Skeletal muscle tissue (tissue), 4 donors: Measurements from ENCODE around the gene PRRT1. TPM values are rescaled to one million over a fixed set of nuclear protein-coding genes. Genes with fewer than 3 reads are reported as not detected.
"Not testable (repeated sequence)": the region's sequence is repeated elsewhere in the genome, so short reads cannot be mapped to it uniquely, and the experiment has no call there.

Source experiments
- H3K27ac ChIP-seq: one replicate; pipeline ENCODE4 v1.7.0; 2013; ENCODE audit warnings: mild to moderate bottlenecking, low read depth, low read length, inconsistent platforms
- H3K27me3 ChIP-seq, 3 donors: one replicate each; pipeline ENCODE4 v1.7.0; 2013; ENCODE audit warnings: low read length in 3 of 3; ENCODE audit not compliant: control insufficient read depth in 3 of 3, insufficient read depth in 3 of 3
- H3K36me3 ChIP-seq, 3 donors: one replicate each; pipeline ENCODE4 v1.7.0; 2013; ENCODE audit warnings: low read length in 3 of 3; ENCODE audit not compliant: control insufficient read depth in 3 of 3, insufficient read depth in 3 of 3
- H3K4me1 ChIP-seq, 3 donors: one replicate each; pipeline ENCODE4 v1.7.0; 2013; ENCODE audit warnings: low read length in 3 of 3, mild to moderate bottlenecking in 3 of 3; ENCODE audit not compliant: control insufficient read depth in 3 of 3, insufficient read depth in 3 of 3
- H3K4me3 ChIP-seq, 3 donors: one replicate each; pipeline ENCODE4 v1.7.0; 2013; ENCODE audit warnings: low read length in 3 of 3
- H3K9ac ChIP-seq, 3 donors: one replicate each; pipeline ENCODE4 v1.7.0; 2013; ENCODE audit warnings: low read length in 3 of 3, mild to moderate bottlenecking in 3 of 3, moderate library complexity in 2 of 3, low read depth in 1 of 3
- H3K9me3 ChIP-seq, 3 donors: one replicate each; pipeline ENCODE4 v1.7.0; 2013; ENCODE audit warnings: low read length in 3 of 3; ENCODE audit not compliant: control insufficient read depth in 3 of 3
- total RNA-seq: library from RNA; depleted of rRNA; stranded (reverse); fragments of >200 nt; gene quantifications from one replicate; pipeline ENCODE4 v1.2.3, GENCODE V29; 2014
- donor health status: Osteomylitis.

Gene PRRT1
- total RNA-seq, 1 donor from 2014 or later, result not detected

DNA sequence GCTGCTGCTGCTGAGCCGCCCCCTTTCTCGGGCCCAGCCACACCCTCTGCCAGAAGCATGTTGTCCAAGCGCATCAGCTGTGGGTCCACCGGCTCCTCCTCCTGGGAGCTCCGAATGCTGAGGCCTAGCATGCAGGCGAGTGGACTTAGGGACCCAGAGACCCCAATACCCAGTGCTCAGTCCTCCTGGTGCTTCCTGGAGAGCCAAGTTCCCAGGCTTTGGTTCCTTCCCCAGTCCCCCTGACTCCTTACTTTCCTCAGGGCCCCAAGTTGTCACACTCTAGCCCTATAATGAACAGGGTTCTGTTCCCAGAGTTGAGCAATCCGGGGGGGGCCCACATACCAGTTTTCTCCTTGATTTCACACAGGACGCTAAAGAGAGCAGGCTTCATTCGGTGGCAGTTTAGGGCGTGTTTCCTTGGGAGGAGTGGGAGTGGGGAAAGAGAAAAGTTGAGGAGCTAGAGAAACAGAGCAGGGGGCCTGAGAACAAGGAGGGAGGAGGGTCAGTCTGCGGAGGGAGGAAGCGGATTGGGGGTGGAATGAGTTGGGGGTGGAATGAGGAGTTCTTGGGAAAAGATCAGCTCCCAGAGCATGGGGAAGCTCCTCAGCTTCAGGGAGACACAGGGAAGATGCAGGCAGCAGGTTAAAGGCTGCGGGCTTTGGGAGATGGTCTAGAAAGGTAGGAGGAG, 36.8 kb upstream of the PRRT1 start:
- no peaks in the 10 kb centered on the region for H3K9me3 ChIP-seq

DNA sequence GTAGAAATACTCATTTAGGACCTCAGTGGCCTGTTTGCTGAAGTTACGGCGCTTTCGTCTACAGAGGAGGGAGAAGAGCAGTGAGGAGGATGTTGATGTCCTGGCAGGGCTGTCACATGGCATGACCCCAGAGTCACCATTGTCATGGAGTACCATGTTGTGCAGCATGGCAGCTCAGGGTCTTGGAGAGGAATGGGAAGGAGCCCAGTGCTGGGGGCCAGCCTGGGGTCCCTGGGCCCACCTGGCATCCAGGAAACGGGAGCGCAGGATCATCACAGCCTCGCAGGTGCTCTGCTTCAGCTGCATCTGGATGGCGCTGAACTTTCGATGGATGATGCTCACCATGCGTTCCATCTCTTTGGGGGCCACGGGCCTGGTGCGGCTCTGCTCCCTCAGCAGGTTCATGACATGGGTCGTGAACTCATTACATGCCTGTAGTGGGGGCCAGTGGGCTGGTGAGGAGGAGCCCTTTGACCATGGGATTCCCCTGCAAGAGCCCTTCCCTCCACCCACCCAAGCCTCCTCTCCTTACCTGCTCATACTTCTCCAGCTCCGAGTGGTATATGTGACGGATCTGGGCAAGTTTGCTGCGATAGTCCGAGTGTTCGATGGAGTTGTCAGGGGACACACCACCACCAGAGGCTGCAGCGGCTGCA, 36.1 kb upstream of the PRRT1 start:
- H3K27ac ChIP-seq, result peak overlapping the region; percentile 97
- peak overlapping the region in 2 of 3 donors; percentile 54 to 78 for H3K4me3 ChIP-seq
- H3K9ac ChIP-seq, result peak overlapping the region in 2 of 3 donors; percentile 88 to 91
- peaks cover 39 to 65% (median 59%) of the 10 kb centered on the region in 3 donors for H3K4me1 ChIP-seq
- H3K9me3 ChIP-seq, H3K27me3 ChIP-seq: not testable (repeated sequence)
- peaks cover 15 to 24% (median 21%) of the 10 kb centered on the region in 3 donors for H3K36me3 ChIP-seq

More for the DNA sequence above, 36.8 kb upstream of the PRRT1 start:
- peaks cover 15 to 23% (median 16%) of the 10 kb centered on the region in 3 donors for H3K36me3 ChIP-seq
- peaks cover 35 to 60% (median 58%) of the 10 kb centered on the region in 3 donors for H3K4me1 ChIP-seq
- peak overlapping the region; percentile 86 to 91 (median 88) for H3K9ac ChIP-seq
- H3K4me3 ChIP-seq, result peak overlapping the region; percentile 54 to 78 (median 70)
- peak overlapping the region; percentile 97 for H3K27ac ChIP-seq
- no peaks in the 10 kb centered on the region for H3K27me3 ChIP-seq

DNA sequence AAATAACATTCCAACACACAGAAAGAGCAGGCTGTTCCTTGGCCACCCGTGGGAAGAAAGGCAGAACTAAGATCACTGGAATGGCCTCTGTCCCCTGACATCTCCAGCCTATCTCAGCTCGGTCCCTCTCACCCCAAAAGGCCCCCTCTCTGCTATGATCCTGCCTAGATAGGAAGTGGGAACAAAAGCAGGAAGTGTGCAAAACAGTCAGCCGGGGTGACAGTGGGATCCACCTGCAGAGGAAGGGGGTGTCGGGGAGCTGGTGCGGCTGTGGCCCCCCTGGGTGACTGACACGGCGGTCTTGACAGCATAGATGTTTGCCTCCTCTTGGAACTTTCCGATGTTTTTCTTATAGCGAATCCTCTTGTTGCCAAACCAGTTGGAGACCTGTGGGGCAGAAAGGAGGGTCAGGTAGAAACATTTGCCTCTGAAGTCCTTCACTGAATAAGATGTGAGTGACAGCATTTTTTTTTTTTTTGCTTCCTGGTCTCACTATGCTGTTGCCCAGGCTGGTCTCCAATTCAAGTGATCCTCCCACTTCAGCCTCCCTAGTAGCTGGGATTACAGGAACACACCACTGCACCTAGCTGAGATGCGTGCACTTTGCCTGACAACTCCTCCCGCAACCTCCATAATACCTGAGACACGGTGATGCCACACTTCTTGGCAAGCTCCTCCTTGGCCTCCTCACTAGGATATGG, 35.4 kb upstream of the PRRT1 start:
- Histone ChIP-seq H3K9ac (no peak overlapping the region), H3K36me3 (peaks cover 19 to 29% (median 23%) of the 10 kb centered on the region in 3 donors), H3K27ac (no peak overlapping the region), H3K4me1 (peaks cover 44 to 68% (median 64%) of the 10 kb centered on the region in 3 donors), H3K9me3 (no peaks in the 10 kb centered on the region), H3K27me3 (no peaks in the 10 kb centered on the region), H3K4me3 (no peak overlapping the region)

DNA sequence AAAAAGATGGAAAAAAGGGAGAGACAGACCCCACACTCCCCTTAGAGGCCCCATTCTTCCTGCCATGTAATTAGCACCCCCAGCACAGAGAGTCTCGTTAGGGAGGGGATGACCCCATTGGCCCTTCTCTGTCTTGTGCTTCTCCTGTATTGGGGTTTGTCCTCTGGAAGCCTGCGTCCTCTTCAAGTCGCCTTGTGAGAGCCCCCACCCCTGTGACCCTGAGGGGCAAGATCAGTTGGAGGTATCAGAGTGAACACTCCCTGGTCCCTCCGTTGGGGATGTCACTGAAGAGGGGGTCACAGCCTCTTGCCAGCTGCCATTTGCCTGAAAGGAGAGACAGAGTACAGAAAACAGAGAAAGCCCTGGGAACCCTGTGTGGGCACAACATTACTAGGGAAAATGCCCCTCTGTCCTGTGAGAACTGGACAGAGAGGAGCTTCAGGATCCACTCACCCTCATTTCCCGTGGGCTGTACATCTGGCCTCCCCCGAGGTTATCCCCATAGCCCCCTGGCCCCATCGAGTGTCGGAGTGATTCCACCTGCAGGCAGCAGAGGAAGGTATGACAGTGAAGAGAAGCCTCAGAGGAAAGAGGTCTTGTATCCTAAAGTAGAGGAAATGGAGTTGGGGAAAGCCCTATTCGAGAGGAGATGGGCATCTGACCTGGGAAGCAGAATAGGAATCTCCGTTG, 34.6 kb upstream of the PRRT1 start:
- not testable (repeated sequence) for H3K27me3 ChIP-seq, H3K9me3 ChIP-seq, H3K4me3 ChIP-seq
- Histone ChIP-seq H3K4me1 (peaks cover 48 to 69% (median 63%) of the 10 kb centered on the region in 3 donors), H3K27ac (peak overlapping the region; percentile 73), H3K36me3 (peaks cover 23 to 30% (median 28%) of the 10 kb centered on the region in 3 donors), H3K9ac (peak overlapping the region; percentile 45 to 53 (median 47))

DNA sequence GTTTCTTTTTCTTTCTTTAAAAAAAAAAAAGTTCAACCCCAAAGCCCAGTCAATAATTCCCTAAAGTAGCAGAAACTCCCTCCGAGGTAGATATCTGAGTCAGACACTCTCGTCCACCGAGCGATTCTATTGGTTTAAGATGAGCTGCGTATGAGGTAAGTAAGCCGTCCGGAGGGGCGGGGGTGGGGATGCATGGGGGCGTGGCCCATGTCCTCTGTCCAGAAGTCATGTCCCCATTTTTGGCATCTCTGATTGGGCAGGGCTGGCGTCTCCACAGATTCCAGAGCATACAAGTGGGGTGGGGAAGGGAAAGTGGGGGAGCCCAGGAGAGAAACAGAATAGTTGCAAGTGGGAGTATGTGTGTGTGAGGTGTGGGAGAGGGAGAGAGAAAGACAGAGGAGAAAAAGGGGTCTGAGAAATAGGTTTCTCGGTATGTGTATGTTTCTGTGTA, 34.0 kb upstream of the PRRT1 start:
- H3K27me3 ChIP-seq, H3K4me3 ChIP-seq, H3K9me3 ChIP-seq: not testable (repeated sequence)
- peak overlapping the region; percentile 45 to 53 (median 47) for H3K9ac ChIP-seq
- peak overlapping the region; percentile 73 for H3K27ac ChIP-seq
- H3K36me3 ChIP-seq, result peaks cover 27 to 36% (median 33%) of the 10 kb centered on the region in 3 donors
- peaks cover 47 to 64% (median 61%) of the 10 kb centered on the region in 3 donors for H3K4me1 ChIP-seq

DNA sequence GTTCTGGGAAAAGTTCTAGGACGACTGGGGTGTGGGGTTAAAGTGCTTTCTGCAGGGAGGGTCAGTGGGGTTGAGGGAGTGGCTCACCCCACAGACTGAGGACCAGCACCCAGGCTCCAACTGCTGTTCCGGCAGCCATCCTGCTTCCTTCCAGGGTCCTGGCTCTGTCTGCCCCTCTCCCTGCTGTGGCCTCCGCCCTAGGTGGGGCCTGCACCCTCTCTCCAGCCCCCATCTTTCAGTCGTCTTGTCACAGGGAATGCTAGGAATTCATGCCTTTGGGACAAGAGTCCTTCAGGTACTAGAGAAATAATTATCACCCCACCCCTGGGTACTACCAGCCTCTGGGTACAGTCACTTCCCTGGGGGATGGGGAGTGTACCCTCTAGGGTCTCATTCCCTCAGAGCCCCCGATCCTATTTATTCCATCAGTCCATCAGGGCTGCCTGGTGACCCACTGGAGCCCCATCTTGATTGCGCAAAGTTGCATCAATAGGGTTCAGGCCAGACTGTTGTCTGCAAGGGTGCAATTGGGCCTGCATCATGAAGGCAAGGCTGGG, 32.4 kb upstream of the PRRT1 start, which contains the start of gene AGER:
Gene AGER, minus strand, starts transcription at position 170 of the 557 bp plus-strand sequence. Its CDS starts 31 bp downstream, at position 139.
- peak within 1 kb of the TSS in 1 of 3 donors; percentile 54 for H3K9ac ChIP-seq
- H3K27me3 ChIP-seq, result no peaks in the 10 kb centered on the region
- H3K27ac ChIP-seq, result peak within 1 kb of the TSS; percentile 73
- H3K36me3 ChIP-seq, result peaks cover 39 to 47% (median 41%) of the 10 kb centered on the region in 3 donors
- no peak within 1 kb of the TSS for H3K4me3 ChIP-seq
- no peaks in the 10 kb centered on the region for H3K9me3 ChIP-seq
- peaks cover 55 to 65% (median 62%) of the 10 kb centered on the region in 3 donors for H3K4me1 ChIP-seq

DNA sequence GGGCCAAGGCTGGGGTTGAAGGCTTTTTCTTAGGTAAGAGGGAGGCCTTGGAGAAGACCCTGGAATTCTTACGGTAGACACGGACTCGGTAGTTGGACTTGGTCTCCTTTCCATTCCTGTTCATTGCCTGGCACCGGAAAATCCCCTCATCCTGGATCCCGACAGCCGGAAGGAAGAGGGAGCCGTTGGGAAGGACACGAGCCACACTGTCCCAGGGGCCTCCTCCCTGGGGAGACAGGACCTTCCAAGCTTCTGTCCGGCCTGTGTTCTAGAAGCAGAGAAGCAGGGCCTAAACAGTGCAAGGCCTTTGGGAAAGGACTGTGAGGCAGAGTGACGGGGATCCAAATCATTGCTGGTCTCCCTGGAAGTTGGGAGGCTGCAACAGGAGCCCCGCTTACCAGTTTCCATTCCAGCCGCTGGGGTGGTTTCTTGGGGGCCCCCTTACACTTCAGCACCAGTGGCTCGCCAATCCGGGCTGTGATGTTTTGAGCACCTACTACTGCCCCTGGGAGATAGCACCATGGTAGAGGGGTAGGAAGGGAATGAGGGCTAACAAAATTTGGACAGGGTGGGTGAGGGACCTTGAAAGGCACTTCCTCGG, 31.8 kb upstream of the PRRT1 start:
- Histone ChIP-seq H3K27me3 (no peaks in the 10 kb centered on the region), H3K36me3 (peaks cover 39 to 47% (median 41%) of the 10 kb centered on the region in 3 donors), H3K9me3 (no peaks in the 10 kb centered on the region), H3K4me1 (peaks cover 55 to 65% (median 61%) of the 10 kb centered on the region in 3 donors), H3K9ac (peak overlapping the region in 1 of 3 donors; percentile 54), H3K4me3 (no peak overlapping the region), H3K27ac (peak overlapping the region; percentile 26)

DNA sequence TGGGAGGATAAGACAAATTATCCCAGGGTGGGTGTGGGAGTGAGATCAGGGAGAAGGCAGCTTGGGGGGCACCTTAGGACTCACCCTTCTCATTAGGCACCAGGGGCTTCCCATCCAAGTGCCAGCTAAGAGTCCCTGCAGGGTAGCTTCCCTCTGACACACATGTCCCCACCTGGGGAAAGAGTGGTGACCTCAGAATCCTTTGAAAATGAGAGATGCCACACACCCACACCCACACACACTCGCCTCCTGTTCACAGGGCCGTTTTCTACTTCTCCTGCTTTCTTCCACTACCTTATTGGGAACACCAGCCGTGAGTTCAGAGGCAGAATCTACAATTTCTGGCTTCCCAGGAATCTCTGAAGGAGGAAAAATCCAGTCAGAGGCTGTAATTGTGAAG, 31.3 kb upstream of the PRRT1 start:
- no peaks in the 10 kb centered on the region for H3K9me3 ChIP-seq
- H3K4me1 ChIP-seq, result peaks cover 50 to 60% (median 56%) of the 10 kb centered on the region in 3 donors
- no peak overlapping the region for H3K4me3 ChIP-seq
- H3K27ac ChIP-seq, result peak overlapping the region; percentile 26
- peak overlapping the region in 2 of 3 donors; percentile 40 to 54 for H3K9ac ChIP-seq
- peaks cover 39 to 47% (median 41%) of the 10 kb centered on the region in 3 donors for H3K36me3 ChIP-seq
- no peaks in the 10 kb centered on the region for H3K27me3 ChIP-seq

DNA sequence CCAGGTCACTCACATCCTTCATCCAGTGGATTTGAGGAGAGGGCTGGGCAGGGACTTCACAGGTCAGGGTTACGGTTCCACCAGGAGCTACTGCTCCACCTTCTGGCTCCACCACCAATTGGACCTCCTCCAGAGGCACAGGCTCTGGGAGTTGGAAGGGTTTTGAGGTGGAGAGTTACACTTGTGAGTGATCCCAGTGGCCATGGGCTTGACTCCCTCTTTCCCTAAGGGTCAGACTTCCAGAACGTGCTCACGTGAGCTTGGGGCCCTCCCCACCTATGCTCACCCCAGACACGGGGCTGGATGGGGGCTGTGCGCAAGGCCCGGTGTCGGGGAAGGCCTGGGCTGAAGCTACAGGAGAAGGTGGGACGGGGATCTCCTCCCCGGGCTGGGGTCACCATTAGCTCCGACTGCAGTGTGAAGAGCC, 30.8 kb upstream of the PRRT1 start:
- Histone ChIP-seq H3K27ac (no peak overlapping the region), H3K4me1 (peaks cover 46 to 57% (median 53%) of the 10 kb centered on the region in 3 donors), H3K9me3 (no peaks in the 10 kb centered on the region), H3K36me3 (peaks cover 36 to 44% (median 37%) of the 10 kb centered on the region in 3 donors), H3K27me3 (no peaks in the 10 kb centered on the region), H3K4me3 (no peak overlapping the region), H3K9ac (peak overlapping the region in 2 of 3 donors; percentile 40 to 57)
